Nasal cavity respiratory epithelium epithelial cell of viscerocranial mucosa (primary cell): ENCODE measurements around the gene KRT6B. TPM values are rescaled to one million over a fixed set of nuclear protein-coding genes. Genes with fewer than 3 reads are reported as not detected.

Experiments
- total RNA-seq: library from RNA; depleted of rRNA; stranded (reverse); fragments of >200 nt; gene quantifications from 2 replicates; pipeline ENCODE4 v1.2.3, GENCODE V29; 2014

Gene KRT6B
- total RNA-seq, result 369 and 1,719 TPM in 2 replicates

GRCh38 chr12:52452101-52452500 is at the start of gene KRT6B:
Gene KRT6B (minus strand): TSS chr12:52452146. CDS start chr12:52452078, 68 bp downstream.

GRCh38 chr12:52493172-52493571 is 41.2 kb upstream of the KRT6B start, which contains the start of gene KRT6A:
Gene KRT6A (minus strand): TSS chr12:52493257. CDS start chr12:52493188, 69 bp downstream.

GRCh38 chr12:52473768-52474167 is 21.8 kb upstream of the KRT6B start, which contains the start of gene KRT6C:
Gene KRT6C (minus strand): TSS chr12:52473805. CDS start chr12:52473737, 68 bp downstream.

GRCh38 chr12:52434081-52434733 is 17.7 kb downstream of the KRT6B start, which contains the start of gene KRT75:
Gene KRT75 (minus strand): TSS chr12:52434371. CDS start chr12:52434304, 67 bp downstream.

GRCh38 chr12:52405922-52406385 is 46.0 kb downstream of the KRT6B start, which contains the start of gene KRT82:
Gene KRT82 (minus strand): TSS chr12:52406335. CDS start chr12:52406277, 58 bp downstream.

Other genes starting within 250 kb of the KRT6B start
- 655 and 771 TPM in 2 replicates for gene KRT7, start 218.9 kb downstream of the KRT6B start, total RNA-seq
- 0.07 and 1.0 TPM in 2 replicates for gene KRT86, start 177.5 kb downstream of the KRT6B start, total RNA-seq
- 9.1 and 256 TPM in 2 replicates for gene KRT81, start 160.6 kb downstream of the KRT6B start, total RNA-seq
- not detected in 2 replicates for gene KRT83, start 130.7 kb downstream of the KRT6B start, total RNA-seq
- gene KRT85, start 84.7 kb downstream of the KRT6B start, total RNA-seq, result not detected in 2 replicates
- 0.07 TPM in 1 of 2 replicates, not detected in the other for gene KRT84, start 66.5 kb downstream of the KRT6B start, total RNA-seq
- not detected in 2 replicates for gene KRT82, start 45.8 kb downstream of the KRT6B start, total RNA-seq
- 0.78 and 5.1 TPM in 2 replicates for gene KRT75, start 17.8 kb downstream of the KRT6B start, total RNA-seq
- 171 and 249 TPM in 2 replicates for gene KRT6C, start 21.7 kb upstream of the KRT6B start, total RNA-seq
- 14,274 and 14,814 TPM in 2 replicates for gene KRT6A, start 41.1 kb upstream of the KRT6B start, total RNA-seq
- gene KRT5, start 68.2 kb upstream of the KRT6B start, total RNA-seq, result 6,718 and 16,450 TPM in 2 replicates
- not detected in 2 replicates for gene KRT71, start 101.0 kb upstream of the KRT6B start, total RNA-seq
- gene KRT74, start 121.7 kb upstream of the KRT6B start, total RNA-seq, result 0.36 TPM in 1 of 2 replicates, not detected in the other
- not detected in 2 replicates for gene KRT72, start 149.3 kb upstream of the KRT6B start, total RNA-seq
- gene KRT73, start 166.4 kb upstream of the KRT6B start, total RNA-seq, result not detected in 2 replicates
- not detected in 2 replicates for gene KRT2, start 200.1 kb upstream of the KRT6B start, total RNA-seq
- 0.34 TPM in 1 of 2 replicates, not detected in the other for gene KRT1, start 228.3 kb upstream of the KRT6B start, total RNA-seq